ENCODE results near the gene GALNT11.

GALNT11 gene

GRCh38 chr7:152161171-152161570, 135.7 kb downstream of the GALNT11 start:
- no peak for DNase-seq
- no peak for TF ChIP-seq CTCF (IDR thresholded peaks at IDR 0.05; ENCODE audit: low read depth, low read length, missing control alignments)
- no peak overlapping the region for H3K27ac ChIP-seq
- H3K4me3 ChIP-seq (ENCODE audit: low read depth, low read length): no peak overlapping the region
- in situ Hi-C loops (cut with HindIII; ENCODE audit: low pct_ligation_motif_present, low sequenced_read_pairs): no loop called here
- peaks cover 41% of the 10 kb centered on the region for H3K36me3 ChIP-seq (replicated peaks)
- no peaks in the 10 kb centered on the region for H3K27me3 ChIP-seq (replicated peaks)

- DNase-seq: no peak
- TF ChIP-seq CTCF (IDR thresholded peaks at IDR 0.05; ENCODE audit: low read depth, low read length, missing control alignments): no peak
- Histone ChIP-seq H3K4me3 (ENCODE audit: low read depth, low read length) (no peak overlapping the region), H3K27me3 (replicated peaks) (no peaks in the 10 kb centered on the region), H3K27ac (no peak overlapping the region), H3K36me3 (replicated peaks) (peaks cover 47% of the 10 kb centered on the region)
- in situ Hi-C loops (cut with HindIII; ENCODE audit: low pct_ligation_motif_present, low sequenced_read_pairs): no loop called here
Observed at GRCh38 chr7:152162287-152162686, 136.8 kb downstream of the GALNT11 start.
